NCI-H69 (cell line): ENCODE results near the gene RPS6KA5.

Experiments used
- DNase-seq: peaks from one replicate; lab custom pipeline; 2025; lab: John Stamatoyannopoulos, UW

Gene RPS6KA5

GRCh38 chr14:90807060-90807459 lies 253.4 kb downstream of the RPS6KA5 start:
- DNase-seq, result no peak

DNA sequence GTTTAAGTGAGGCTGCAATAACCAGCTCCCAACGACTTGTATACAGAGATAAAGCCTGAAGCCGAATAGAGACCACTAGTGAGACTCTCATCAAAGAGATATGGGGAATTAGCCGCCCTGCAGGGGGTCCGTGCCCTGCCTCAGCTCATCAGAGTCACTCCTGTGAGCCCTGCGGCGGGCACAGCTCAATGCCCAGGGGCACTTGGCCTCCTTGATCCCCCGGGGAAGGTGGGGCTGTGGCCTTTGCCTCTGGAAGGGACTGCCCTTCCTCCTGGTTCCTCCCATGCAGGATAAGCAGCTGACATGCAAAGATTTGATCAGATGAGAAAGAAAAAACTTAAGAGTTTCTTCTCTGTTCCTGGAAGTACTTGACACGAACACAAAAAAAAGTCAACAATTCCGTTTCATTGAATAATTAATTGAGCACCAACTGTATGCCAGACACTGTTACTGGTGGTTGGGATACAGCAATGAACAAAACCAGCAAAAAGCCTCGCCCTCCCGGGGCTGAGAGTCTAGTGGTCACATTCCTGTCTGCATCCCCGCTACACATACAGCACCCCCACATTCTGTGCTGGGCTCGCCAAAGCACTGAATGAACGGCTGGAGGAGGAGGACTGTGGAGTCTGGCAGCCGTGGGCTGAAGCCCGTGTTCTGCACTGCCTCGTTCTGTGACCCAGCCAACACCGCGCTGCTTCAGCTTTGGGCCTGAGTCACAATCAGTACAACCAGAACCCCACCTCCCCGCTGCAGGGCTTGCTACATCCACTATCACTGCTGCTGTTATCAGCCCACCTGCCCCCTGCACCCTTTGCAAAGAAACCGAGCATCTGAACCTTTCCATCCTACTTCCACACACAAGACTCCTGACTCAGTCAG lies 254.5 kb downstream of the RPS6KA5 start:
- no peak for DNase-seq

- DNase-seq, result no peak
Measured at GRCh38 chr14:90805084-90805391, 255.4 kb downstream of the RPS6KA5 start.

DNA sequence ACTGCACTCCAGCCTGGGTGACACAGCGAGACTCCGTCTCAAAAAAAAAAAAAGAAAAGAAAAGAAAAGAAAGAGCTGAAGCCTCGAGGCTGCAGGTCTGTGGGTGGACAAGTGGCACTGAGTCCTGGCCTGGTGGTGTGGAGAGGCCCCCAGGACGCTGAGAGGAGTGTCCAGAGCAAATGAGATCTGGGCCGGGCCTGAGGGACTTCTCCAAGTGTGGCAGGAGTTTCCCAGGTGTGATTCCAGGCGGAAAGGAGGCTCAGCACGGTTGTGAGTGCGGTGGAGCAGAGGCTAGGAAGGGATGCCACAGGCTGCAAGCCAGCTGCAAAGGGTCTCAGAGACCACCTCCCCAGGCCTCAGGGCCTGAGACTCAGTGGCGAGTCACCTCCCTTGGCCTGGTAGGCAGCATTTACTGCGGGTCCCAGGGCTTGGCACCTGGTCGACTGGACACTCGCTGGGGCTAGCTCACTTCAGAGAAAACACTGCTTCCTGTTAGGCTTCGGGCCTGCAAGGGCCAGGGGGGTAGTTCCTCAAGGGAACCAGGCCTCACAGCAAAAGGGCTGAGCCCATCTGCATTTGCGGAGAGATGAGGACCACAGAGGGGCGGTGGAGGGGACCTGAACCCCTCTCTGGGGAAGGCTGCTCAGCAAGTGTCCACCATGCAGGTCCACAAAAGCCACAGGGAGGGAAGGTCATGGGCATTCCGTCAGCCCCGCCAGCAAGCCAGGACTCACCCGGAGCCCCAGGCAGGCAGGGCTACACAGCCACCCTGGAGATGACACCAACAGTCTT lies 256.0 kb downstream of the RPS6KA5 start:
- no peak for DNase-seq

DNA sequence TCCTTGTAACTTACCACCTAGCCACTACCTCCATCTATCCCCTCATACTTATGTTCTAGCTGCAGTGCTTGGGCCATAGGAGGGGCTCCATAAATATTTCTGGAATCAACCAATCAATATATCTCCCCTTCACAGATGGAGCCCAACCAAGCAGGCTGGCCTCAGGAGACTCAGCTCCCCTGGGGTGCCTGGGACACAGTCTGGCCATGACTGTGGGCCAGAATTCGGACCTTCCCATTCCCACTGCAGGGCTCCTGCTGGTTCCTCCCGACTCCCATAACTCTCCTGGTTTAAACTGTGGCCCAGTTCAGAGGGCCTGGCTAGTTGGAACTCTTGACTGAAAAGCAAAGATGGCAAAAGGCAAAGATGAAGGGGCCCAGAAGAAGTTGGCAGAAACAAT lies 257.2 kb downstream of the RPS6KA5 start:
- DNase-seq, result no peak

DNA sequence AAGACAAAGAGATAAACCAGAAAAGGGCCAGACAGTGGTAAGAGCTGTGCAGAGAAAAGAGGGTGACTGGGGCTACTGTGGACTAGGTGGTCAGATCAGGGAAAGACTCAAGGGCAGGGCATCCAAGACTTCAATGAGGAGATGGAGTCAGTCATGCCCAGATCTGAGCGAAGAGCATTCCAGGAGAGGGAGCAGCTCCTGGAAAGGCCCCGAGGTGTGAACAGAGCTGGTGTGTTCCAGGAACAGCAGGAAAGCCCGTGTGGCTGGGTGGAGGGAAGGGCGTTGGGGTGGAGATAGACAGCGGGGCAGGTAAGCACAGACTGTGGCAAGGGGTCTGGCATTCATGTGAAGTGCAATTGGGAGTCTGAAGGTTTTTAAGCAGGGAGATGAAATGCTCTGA lies 261.0 kb downstream of the RPS6KA5 start:
- DNase-seq, result no peak

DNA sequence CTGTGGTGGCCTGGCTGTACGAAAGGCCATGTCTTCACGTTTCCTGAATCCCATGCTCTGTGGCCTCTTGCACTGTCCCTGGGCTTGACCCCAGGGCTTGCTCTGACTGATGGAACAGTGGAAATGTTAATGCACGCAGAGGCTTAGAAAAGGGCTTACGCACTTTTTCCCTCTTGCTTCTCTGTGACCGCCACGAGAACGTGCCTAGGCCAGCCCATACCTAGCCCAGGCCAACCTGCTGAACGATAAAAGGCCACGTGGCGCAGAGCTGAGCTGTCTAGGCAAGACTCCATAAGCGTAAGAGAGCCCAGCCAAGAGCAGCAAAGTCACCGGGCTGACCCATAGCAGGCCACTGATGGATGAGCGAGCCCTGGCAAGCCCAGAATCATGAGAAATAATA lies 262.5 kb downstream of the RPS6KA5 start:
- no peak for DNase-seq
